ENCODE measurements around the gene ZNF813. TPM values are rescaled to one million over a fixed set of nuclear protein-coding genes. Genes with fewer than 3 reads are reported as not detected.

ZNF813 gene
- total and polyA plus RNA-seq, 9 of the 15 experiments (the other 6 are each of a cell fraction or from before 2014, with no cell fraction given): 1.3 to 8.0 (median 5.3) TPM

DNA sequence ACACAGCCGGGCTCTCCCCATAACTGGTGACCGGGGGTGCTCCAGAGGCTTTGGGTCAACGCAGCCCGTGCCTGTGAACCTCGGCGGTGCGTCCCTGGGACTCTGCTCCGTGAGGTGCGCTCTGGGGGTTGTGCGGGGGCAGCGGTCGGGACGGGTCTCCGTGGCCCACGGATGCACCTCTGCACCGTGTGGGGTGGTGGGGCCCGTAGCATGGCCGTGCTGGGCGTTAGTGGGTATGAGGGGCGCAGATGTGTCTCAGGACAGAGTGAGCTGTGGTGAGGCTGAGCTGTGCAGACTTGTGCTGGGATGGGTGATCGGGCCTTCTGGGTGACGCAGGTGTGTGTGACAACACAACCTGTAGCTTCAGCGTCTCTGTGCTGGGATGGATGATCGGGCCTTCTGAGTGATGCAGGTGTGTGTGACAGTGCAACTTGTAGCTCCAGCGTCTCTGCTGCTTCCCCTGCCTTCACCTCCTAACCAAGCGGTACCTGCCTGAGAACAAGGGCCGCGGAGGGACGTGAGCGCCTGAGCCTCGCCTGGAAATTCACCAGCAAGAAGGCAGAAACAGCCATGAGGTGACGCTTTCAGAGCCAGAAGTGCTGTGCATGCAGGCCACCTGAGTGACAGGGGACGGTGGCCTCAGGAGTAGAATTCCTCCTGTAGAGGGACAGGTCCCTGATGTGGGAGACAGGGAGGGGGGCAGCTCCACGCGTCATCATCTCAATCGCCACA, 71.0 kb downstream of the ZNF813 start:
- ATAC-seq: no peak
- no peak for TF ChIP-seq ELF4 (CRISPR knock-in tag; IDR thresholded peaks at IDR 0.05)
- TF ChIP-seq KDM5B (IDR thresholded peaks at IDR 0.05; ENCODE audit: insufficient replicate concordance, low read depth, low read length): no peak
- no peak for TF ChIP-seq PYGO2 (tag; IDR thresholded peaks at IDR 0.05)
- TF ChIP-seq CBX3 (IDR thresholded peaks at IDR 0.05; ENCODE audit: borderline replicate concordance in 1 of 2, low read length in 2 of 2): no peak
- TF ChIP-seq, protein P1, sequence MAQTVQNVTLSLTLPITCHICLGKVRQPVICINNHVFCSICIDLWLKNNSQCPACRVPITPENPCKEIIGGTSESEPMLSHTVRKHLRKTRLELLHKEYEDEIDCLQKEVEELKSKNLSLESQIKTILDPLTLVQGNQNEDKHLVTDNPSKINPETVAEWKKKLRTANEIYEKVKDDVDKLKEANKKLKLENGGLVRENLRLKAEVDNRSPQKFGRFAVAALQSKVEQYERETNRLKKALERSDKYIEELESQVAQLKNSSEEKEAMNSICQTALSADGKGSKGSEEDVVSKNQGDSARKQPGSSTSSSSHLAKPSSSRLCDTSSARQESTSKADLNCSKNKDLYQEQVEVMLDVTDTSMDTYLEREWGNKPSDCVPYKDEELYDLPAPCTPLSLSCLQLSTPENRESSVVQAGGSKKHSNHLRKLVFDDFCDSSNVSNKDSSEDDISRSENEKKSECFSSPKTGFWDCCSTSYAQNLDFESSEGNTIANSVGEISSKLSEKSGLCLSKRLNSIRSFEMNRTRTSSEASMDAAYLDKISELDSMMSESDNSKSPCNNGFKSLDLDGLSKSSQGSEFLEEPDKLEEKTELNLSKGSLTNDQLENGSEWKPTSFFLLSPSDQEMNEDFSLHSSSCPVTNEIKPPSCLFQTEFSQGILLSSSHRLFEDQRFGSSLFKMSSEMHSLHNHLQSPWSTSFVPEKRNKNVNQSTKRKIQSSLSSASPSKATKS (CRISPR knock-in tag; IDR thresholded peaks at IDR 0.05): no peak
- no peak for TF ChIP-seq SNRNP70 (optimal IDR thresholded peaks at IDR 0.05; ENCODE audit: low read depth, low read length)
- no peak for TF ChIP-seq NFE2 (IDR thresholded peaks at IDR 0.05; ENCODE audit: low read depth)
- TF ChIP-seq, protein P2, sequence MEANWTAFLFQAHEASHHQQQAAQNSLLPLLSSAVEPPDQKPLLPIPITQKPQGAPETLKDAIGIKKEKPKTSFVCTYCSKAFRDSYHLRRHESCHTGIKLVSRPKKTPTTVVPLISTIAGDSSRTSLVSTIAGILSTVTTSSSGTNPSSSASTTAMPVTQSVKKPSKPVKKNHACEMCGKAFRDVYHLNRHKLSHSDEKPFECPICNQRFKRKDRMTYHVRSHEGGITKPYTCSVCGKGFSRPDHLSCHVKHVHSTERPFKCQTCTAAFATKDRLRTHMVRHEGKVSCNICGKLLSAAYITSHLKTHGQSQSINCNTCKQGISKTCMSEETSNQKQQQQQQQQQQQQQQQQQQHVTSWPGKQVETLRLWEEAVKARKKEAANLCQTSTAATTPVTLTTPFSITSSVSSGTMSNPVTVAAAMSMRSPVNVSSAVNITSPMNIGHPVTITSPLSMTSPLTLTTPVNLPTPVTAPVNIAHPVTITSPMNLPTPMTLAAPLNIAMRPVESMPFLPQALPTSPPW (CRISPR knock-in tag; IDR thresholded peaks at IDR 0.05): no peak
- no peak for TF ChIP-seq SMARCA5 (IDR thresholded peaks at IDR 0.05)
- TF ChIP-seq, protein P3, sequence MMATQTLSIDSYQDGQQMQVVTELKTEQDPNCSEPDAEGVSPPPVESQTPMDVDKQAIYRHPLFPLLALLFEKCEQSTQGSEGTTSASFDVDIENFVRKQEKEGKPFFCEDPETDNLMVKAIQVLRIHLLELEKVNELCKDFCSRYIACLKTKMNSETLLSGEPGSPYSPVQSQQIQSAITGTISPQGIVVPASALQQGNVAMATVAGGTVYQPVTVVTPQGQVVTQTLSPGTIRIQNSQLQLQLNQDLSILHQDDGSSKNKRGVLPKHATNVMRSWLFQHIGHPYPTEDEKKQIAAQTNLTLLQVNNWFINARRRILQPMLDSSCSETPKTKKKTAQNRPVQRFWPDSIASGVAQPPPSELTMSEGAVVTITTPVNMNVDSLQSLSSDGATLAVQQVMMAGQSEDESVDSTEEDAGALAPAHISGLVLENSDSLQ (IDR thresholded peaks at IDR 0.05): no peak
- no peak for TF ChIP-seq SUPT5H (IDR thresholded peaks at IDR 0.05)
- no peak for TF ChIP-seq MXI1 (IDR thresholded peaks at IDR 0.05; ENCODE audit: low read depth, low read length)

More for the DNA sequence above, 71.0 kb downstream of the ZNF813 start:
- H3K27me3 ChIP-seq (ENCODE audit: control insufficient read depth in 2 of 2, insufficient read depth in 2 of 2, low read length in 2 of 2): peaks cover 0 to 17% of the 10 kb centered on the region in 2 experiments; a peak in 2 of 5 replicates
- no peak for FAIRE-seq
- BruUV-seq (replicated peaks): no TSS peak
- no peak overlapping the region for H3K27ac ChIP-seq (ENCODE audit: extremely low read depth, low read depth, low read length)
- H4K20me1 ChIP-seq (replicated peaks; ENCODE audit: control insufficient read depth, insufficient read depth, low read length): no peaks in the 10 kb centered on the region
- H3K9ac ChIP-seq (ENCODE audit: insufficient read depth in 1 of 2, low read depth in 2 of 2, low read length in 2 of 2): no peak overlapping the region
- no peaks in the 10 kb centered on the region for H3K9me3 ChIP-seq (replicated peaks; ENCODE audit: control insufficient read depth, insufficient read depth, low read depth, low read length)
- in situ Hi-C loops (cut with MboI): no loop called here
- WGBS (ENCODE audit: insufficient coverage, low coverage, missing lambda C conversion rate): 12% methylated on average over 27 of the region's 36 CpGs
- H3K9me1 ChIP-seq (ENCODE audit: control insufficient read depth, insufficient read depth, low read length): no peaks in the 10 kb centered on the region
- CTCF ChIA-PET (ENCODE audit: low intra/inter-chr PET ratio): no interaction called here
- intact Hi-C loops (cut with micrococcal nuclease): no loop called here
- H3K4me3 ChIP-seq: no peak overlapping the region
- no peaks in the 10 kb centered on the region for H3K79me2 ChIP-seq (ENCODE audit: control insufficient read depth, insufficient read depth, low read length)
- peaks cover 0 to 9% of the 10 kb centered on the region in 2 experiments; a peak in 2 of 5 replicates for H3K4me1 ChIP-seq (replicated peaks in 1 of 2; ENCODE audit: control insufficient read depth in 2 of 2, insufficient read depth in 2 of 2, low read length in 2 of 2)
- DNase-seq (ENCODE audit: extremely low read depth in 1 of 4, low spot score in 3 of 4): no peak
- H2AFZ ChIP-seq (ENCODE audit: low read depth, low read length): no peak overlapping the region
- POLR2A ChIA-PET: no interaction called here
- no peak overlapping the region for H3K4me2 ChIP-seq (ENCODE audit: insufficient read depth, low read length)
- no peaks in the 10 kb centered on the region for H3K36me3 ChIP-seq (ENCODE audit: control insufficient read depth, insufficient read depth, low read length)

Data from K562 (cell line).